Neural progenitor cell (in vitro differentiated cells): ENCODE measurements around the gene SMYD3.

ENCODE experiments used
- CTCF ChIP-seq: fragments of 200-600 bp; sonication (generic); IDR thresholded peaks from 2 replicates; pipeline ENCODE4 v1.5.1; 2017; ENCODE audit warnings: antibody characterized with exemption, mild to moderate bottlenecking
- EZH2 ChIP-seq: fragments of 200-600 bp; sonication (generic); IDR thresholded peaks from 2 replicates; pipeline ENCODE4 v1.6.1; 2017; ENCODE audit warnings: antibody characterized with exemption, mild to moderate bottlenecking, moderate library complexity

GRCh38 chr1:246311461-246311860 is 195.6 kb downstream of the SMYD3 start:
- TF ChIP-seq CTCF: no peak
- no peak for TF ChIP-seq EZH2
